GM20431 (cell line): ENCODE data around the gene LMTK3.

ENCODE experiments used
- in situ Hi-C: fragments of 300-500 bp; cut with MseI, MboI; formaldehyde crosslinking; loops from one replicate; pipeline ENCODE4 v1.15.0; 2020; ENCODE audit warnings: low sequenced_read_pairs; ENCODE audit not compliant: unreplicated experiment

The LMTK3 gene

DNA sequence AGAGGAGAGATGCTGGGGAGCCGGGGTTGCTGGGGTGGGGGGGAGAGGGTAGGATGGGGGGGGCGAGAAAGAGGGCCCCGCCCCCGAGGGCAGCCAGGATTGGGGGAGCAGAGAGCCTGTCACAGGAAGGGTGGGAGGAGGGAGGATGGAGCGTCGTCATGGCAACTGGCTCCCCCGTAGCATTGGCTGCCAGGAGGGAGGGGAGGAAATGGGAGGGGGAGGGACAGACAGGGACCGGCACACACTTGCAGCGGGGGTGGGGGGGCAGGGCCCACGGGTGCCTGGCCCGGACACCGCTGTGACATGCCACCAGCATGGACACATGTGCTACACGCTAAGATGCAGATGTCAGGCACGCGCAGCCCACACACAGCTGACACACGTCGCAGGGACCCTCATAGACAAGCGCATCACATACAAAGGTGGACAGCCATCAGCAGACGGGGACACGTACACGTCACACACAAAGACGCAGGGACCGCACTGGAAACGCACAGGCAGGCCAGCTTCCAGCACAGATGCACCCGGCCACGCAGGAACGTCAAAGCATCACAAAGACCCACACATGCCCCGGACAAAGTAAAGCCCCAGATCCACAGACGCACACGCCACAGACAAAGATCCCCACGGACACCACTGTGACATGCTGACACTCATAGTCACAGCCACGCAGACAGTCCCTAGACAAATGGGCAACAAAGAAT lies at the start of gene LMTK3:
Gene LMTK3, minus strand, starts transcription at position 36 of the 704 bp plus-strand sequence. CDS start 259 bp downstream, outside the sequence.
- in situ Hi-C loops, result no loop called here

- in situ Hi-C loops, result no loop called here
These were observed 49.8 kb upstream of the LMTK3 start for GRCh38 chr19:48561412-48561811.

DNA sequence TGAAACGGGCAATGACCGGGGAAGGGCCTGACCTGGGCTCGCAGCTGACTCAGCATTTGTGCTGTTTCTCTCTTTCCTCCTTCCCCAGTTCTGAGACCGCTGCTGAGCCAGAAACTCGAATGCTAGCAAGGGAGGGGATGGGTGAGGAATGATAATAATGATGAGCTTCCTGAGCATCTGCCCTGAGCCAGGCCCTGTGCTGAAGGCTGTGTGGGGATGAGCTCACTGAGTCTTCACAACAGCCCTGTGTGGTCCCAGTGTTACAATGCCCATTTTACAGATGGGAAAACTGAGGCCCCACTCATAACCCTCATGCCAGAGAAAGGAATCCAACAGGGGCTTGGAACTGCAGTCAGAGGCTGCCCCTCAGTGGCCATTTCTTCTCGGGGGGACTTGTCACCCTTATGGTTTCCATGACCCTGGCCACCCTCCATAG lies 48.5 kb upstream of the LMTK3 start:
- in situ Hi-C loops, result no loop called here

GRCh38 chr19:48558018-48558684 lies 46.5 kb upstream of the LMTK3 start:
- in situ Hi-C loops, result no loop called here

DNA sequence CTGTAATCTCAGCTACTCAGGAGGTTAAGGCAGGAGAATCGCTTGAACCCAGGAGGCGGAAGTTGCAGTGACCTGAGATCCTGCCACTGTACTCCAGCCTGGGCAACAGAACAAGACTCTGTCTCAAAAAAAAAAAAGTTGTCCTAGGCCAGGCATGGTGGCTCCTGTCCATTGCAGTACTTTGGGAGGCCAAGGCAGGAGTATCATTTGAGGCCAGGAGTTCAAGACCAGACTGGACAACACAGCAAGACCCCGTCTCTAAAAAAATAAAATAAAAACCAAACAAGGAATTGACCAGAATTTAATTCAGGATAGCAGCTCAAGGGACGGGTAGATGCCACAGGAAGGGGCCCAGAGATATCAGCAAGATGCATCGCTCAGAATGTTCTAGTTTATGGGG lies 45.2 kb upstream of the LMTK3 start:
- in situ Hi-C loops, result no loop called here

GRCh38 chr19:48556163-48556562 lies 44.5 kb upstream of the LMTK3 start:
- in situ Hi-C loops, result no loop called here

- in situ Hi-C loops, result no loop called here
These were observed 42.9 kb upstream of the LMTK3 start for GRCh38 chr19:48554385-48555091.

DNA sequence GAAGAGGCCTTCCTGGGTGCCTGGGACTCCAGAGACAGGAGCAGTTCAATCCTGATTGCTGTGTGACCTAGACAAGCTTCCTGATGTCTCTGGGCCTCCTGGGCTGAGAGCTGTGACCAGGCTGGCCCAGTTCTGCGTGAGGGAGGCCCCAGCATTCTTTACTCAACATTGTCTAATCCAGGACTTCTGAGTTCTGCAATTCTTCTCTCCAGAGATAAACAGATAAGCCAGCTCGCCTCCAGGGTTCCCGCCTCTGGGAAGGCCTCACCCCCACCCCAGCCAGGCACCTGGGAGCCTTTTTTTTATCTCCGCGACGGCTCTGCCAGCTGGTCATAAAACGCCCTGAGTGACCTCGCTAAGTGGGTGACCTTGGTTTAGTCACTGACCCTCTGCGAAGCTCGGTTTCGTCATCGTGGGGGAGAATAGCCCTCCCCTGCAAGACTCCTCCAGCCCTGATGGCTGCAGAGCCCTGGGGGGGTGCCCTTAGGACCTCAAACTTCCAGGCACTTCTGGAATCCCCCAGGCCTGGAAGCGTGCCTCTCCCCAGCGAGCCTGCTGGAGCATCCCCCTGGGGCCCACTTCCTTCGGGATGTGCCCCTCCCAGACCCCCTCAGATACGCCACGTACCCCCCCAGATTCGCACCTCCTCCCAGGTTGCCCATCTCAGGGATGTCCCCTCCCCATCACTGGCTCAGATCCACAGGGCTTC lies 42.2 kb upstream of the LMTK3 start:
- in situ Hi-C loops, result no loop called here

DNA sequence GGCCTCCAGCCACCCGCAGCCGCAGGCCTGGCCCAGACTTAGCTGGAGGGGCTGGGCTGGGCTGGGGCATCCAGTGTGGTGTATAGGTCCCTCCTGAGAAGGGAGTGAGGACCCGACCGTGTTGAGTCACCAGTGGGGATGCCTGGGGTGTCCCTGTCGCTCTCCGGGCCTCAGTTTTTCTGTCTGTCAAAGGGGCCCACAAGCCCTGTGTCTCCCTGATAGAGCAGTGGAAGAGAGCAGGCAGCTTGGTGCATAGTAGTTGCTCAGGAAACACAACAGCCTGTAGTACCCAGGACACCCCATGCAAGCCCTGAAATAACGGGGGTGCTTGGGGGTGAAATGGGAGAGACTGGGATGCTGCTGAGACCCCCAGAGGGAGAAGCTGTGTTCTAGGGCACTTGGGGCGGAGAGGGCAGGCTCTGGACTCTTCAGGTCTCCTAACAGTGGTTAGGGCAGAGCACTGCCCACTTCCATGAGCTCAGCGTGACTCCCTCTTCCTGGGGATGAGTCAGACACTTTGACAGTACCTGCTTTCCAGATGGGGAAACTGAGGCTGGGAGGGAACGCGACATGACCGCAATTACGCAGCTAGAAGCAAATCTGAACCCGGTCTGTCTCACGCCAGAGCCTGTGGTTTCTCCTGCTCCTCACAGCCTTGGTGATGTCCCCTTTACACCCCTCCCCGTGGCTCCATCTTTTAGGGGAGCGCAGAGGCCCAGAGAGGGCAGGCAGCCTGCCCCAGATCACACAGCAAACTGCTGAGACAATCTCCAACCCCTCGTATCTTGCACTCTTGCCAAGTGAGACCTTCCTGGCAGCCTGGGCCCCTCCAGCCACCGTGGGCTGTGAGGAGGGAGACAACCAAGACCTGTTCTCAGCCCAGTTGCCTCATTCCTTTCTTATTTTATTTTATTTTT lies 41.0 kb upstream of the LMTK3 start:
- in situ Hi-C loops, result no loop called here

DNA sequence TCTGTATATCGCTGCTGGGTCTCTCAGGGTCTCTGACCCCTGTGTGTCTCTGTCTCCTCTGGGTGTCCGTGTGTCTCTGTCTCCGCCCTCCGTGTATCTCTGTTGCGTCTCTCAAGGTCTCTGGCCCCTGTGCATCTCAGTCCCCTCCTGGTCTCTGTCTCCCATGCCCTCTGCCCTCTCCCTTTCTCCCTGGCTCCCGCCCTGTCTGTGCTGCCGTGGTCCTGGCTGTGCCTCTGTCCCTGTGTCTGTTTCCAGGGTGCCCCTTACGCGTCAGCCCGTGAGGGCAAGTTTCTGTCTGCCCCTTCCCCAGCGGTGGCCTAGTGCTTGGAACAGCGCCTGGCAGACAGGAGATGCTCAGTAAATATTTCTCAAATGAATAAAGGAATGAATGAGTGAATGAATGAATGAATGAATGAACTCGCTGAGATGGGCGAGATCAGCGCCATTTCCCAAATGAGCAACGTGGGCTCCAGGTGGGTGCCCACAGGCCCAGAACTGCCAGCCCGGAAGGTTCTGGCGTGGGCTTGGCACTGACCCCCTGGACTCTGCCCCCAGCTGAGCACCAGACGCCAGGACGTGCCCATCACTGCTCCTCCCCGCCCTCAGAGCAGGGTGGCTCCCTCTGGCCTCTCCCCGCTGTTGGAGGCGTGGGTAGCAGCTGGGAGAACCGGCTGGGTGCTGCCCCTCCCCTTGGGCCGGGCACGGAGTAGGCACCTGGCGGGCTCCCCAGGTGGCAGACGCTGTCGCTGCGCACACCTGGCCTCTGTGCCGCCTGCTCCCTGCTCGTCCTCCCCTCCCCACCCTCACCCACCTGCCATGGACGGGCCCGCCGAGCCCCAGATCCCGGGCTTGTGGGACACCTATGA lies 40.0 kb upstream of the LMTK3 start, which contains the start of gene SULT2B1:
Gene SULT2B1, plus strand, starts transcription at position 736 of the 866 bp plus-strand sequence. Its CDS starts 81 bp downstream, at position 817.
- in situ Hi-C loops, result no loop called here

- in situ Hi-C loops, result no loop called here
These were observed 37.7 kb upstream of the LMTK3 start for GRCh38 chr19:48549380-48549779.

GRCh38 chr19:48548253-48548911 lies 36.7 kb upstream of the LMTK3 start:
- in situ Hi-C loops, result no loop called here

DNA sequence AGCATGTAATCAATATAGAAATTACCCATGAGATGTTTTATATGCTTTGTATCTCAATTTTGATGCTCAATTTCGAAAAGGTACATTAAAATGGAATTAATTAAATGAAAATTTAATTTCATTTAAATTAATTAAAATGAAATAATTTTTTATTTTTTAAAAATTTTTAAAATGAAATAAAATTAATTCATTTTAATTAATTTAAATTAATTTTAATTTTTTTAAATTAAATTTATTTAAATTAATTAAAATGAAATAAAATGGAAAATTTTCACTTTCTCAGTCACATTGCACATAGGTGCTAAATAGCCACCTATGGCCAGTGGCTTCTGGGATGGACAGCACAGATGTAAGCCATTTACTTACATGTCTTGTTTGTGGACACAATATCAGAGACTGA lies 36.1 kb upstream of the LMTK3 start:
- in situ Hi-C loops, result no loop called here

GRCh38 chr19:48544856-48545750 lies 33.5 kb upstream of the LMTK3 start:
- in situ Hi-C loops, result no loop called here

DNA sequence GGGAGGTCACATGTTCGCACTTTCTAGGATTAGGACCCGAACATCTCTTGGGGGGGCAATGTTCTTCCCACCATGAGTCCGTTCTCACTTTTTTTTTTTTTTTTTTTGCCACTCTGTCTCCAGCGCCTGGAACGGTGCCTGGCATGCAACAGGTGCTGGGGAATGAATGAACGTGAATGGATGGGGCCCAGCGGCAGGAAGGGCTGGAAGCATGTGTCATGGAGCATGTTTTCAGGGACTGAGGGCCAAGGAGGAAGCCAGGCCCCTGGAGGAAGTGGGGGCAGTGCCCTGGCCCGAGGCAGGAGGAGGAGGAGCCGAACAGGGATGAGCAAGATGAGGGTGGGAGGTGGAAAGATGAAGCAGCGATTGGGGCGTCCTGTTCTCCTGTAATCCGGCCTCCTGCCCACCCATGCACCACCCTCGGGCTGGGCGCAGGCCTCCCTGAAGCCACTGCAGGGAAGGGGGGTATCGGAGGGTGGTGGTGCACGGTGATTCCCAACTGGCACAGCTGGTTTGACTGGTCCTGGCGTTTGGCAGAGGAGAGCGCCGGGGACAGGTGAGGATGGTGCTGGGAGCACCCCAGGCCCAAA lies 31.6 kb upstream of the LMTK3 start:
- in situ Hi-C loops, result no loop called here

- in situ Hi-C loops, result no loop called here
These were observed 30.2 kb upstream of the LMTK3 start for GRCh38 chr19:48541813-48542212.

- in situ Hi-C loops, result no loop called here
These were observed 28.5 kb upstream of the LMTK3 start for GRCh38 chr19:48540110-48540509.
